SJCRH30 (cell line): ENCODE results near the gene FNDC10. TPM values are rescaled to one million over a fixed set of nuclear protein-coding genes. Genes with fewer than 3 reads are reported as not detected.

ENCODE experiments used
- DNase-seq, 2 experiments: peaks; one replicate each; pipeline ENCODE4 v3.0.0-alpha.2; 2015 to 2020
- H3K27ac ChIP-seq: fragments of 250-450 bp; sonication (Bioruptor Pico); 2 replicates; pipeline ENCODE4 v1.5.1; 2020; ENCODE audit warnings: mild to moderate bottlenecking, moderate library complexity
- H3K27me3 ChIP-seq: fragments of 250-450 bp; sonication (Bioruptor Pico); 2 replicates; pipeline ENCODE4 v1.5.1; 2020; ENCODE audit warnings: mild to moderate bottlenecking, moderate library complexity
- H3K36me3 ChIP-seq: fragments of 250-450 bp; sonication (Bioruptor Pico); 2 replicates; pipeline ENCODE4 v1.5.1; 2020; ENCODE audit warnings: mild to moderate bottlenecking, moderate library complexity
- H3K4me1 ChIP-seq: fragments of 250-450 bp; sonication (Bioruptor Pico); 2 replicates; pipeline ENCODE4 v1.5.1; 2020; ENCODE audit warnings: mild to moderate bottlenecking, moderate library complexity
- H3K4me3 ChIP-seq: fragments of 250-450 bp; sonication (Bioruptor Pico); 2 replicates; pipeline ENCODE4 v1.5.1; 2020; ENCODE audit warnings: mild to moderate bottlenecking, moderate library complexity
- H3K9me3 ChIP-seq: fragments of 250-450 bp; sonication (Bioruptor Pico); replicated peaks from 2 replicates; pipeline ENCODE4 v1.5.1; 2020; ENCODE audit warnings: mild to moderate bottlenecking, moderate library complexity
- total RNA-seq: library from RNA; depleted of rRNA; stranded (reverse); fragments of >200 nt; shearing (Covaris generic); gene quantifications from 2 replicates; pipeline ENCODE4 v1.2.3, GENCODE V29; 2014

The FNDC10 gene
- total RNA-seq, 1 experiment from 2014 or later = 1.9 TPM

GRCh38 chr1:1578371-1578940 is 21.5 kb downstream of the FNDC10 start:
- H3K27me3 ChIP-seq = peaks cover 22% of the 10 kb centered on the region
- no peak overlapping the region for H3K27ac ChIP-seq
- H3K9me3 ChIP-seq = no peaks in the 10 kb centered on the region
- H3K36me3 ChIP-seq = peaks cover 6% of the 10 kb centered on the region; the same call in 1 of the 2 replicates
- H3K4me3 ChIP-seq = no peak overlapping the region
- no peak for DNase-seq
- H3K4me1 ChIP-seq = peaks cover 6% of the 10 kb centered on the region

GRCh38 chr1:1577367-1578011 is 22.4 kb downstream of the FNDC10 start:
- H3K27me3 ChIP-seq = peaks cover 22% of the 10 kb centered on the region
- DNase-seq = no peak
- H3K36me3 ChIP-seq = peaks cover 12% of the 10 kb centered on the region
- H3K4me3 ChIP-seq = no peak overlapping the region
- peaks cover 6% of the 10 kb centered on the region for H3K4me1 ChIP-seq
- no peaks in the 10 kb centered on the region for H3K9me3 ChIP-seq
- H3K27ac ChIP-seq = no peak overlapping the region

DNA sequence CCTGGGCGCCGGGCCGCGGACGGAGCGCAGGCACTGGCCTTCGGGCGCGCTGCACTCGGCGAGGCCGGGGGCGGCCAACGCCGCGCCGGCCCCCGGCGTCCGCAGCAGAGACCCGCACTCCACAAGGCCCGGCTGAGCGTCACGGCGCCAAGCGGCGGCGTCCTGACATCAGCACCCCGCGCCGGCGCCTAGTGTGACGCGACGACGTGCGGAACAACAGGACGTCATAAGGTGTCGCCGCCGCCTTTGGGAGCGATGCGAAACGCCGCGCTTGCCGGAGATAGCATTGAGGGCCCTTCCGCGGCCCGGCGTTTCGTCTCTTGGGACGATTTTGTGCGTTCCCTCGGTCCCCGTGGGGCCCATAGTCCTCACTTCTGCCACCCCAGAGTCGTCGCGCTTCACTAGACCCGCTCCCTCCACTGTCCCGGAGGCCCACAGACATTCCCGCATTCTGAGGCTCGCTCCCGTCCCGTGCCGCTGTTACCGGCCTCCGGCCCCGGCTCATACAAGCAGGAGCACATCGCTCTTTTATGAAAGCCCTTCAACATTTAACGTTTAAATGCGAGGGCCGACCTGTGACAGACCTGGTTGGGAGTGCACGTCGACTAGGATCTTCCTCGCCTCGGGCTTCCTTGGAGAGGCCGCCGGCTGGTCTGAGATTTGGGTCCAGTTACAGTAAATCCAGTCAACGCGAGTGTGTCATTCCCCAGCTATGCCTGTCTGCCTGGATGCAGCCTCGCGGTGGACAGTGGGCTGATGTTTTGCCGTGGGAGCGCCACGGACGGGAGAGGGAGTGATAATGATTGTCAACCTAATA is 25.0 kb downstream of the FNDC10 start, which contains the start of gene SSU72:
Gene SSU72 (minus strand): TSS at position 143 of the 817 bp plus-strand sequence. CDS start 306 bp downstream, outside the sequence.
- Histone ChIP-seq H3K4me1 (peaks cover 7% of the 10 kb centered on the region), H3K36me3 (peaks cover 23% of the 10 kb centered on the region), H3K9me3 (no peaks in the 10 kb centered on the region), H3K27ac (peak within 1 kb of the TSS; percentile 98), H3K4me3 (peak within 1 kb of the TSS; percentile 96), H3K27me3 (peaks cover 4% of the 10 kb centered on the region)
- DNase-seq = peak; percentile 96

DNA sequence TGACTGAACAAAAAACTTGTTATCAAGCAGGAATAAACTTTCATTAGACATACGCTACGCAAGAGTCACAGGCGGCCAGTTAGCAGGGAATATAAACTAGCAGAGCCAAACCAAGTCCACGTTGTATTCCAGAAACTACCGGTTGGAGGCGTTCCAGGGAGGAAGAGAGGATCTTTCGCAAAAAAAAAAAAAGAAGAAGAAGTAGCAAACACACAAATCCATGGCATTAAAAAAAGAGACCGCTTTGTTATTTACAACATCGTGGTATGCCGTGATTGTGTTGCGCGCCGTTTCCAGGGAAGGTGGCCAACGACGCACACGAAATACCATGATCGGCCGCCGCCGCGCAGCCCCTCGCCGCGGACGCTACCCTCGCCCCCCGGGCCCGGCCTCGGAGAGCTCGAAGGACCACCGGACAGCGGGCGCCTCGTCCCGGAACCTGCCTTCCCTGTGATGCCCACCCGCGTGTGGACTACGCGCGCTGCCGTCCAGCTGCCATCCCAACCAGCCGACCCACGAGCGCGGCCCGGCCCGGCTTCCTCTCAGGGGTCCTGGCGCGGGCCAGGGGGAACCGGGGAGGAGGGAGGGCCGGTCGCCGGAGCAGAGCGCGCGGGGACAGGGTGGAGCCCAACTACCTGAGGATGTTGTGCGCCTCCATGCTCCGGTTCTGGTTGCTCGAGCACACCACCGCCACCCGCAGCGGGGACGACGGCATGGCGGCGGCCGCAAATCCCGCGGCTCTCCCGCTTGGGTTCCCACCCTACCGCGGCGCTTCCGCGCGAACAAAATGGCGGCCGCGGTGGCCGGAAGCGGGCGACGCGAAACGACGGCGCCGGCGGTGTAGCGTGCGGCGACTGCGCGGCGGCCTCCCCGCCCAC is 25.9 kb downstream of the FNDC10 start:
- peaks cover 32% of the 10 kb centered on the region for H3K36me3 ChIP-seq
- H3K27ac ChIP-seq = peak overlapping the region; percentile 98
- peaks cover 15% of the 10 kb centered on the region for H3K4me1 ChIP-seq
- no peaks in the 10 kb centered on the region for H3K27me3 ChIP-seq
- H3K4me3 ChIP-seq = peak overlapping the region; percentile 96
- H3K9me3 ChIP-seq = no peaks in the 10 kb centered on the region
- peak; percentile 69 to 76 for DNase-seq

DNA sequence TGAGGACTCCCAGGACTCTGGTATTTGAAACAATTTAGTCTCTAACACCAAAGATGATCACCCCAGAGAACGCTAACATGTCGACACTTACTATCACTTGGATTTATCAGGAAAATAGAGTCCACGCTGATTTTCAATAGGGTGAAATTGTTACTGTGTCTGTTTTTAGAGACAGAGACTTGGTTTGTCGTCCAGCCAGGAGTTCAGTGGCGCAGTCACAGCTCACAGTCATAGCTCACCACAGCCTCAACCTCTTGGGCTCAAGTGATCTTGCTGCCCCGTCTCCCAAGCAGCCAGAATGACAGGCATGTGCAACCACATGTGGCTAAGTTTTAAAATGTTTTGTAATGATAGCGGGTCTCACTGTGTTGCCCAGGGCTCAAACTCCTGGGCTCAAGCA is 30.6 kb downstream of the FNDC10 start:
- H3K4me1 ChIP-seq = peaks cover 45% of the 10 kb centered on the region
- H3K36me3 ChIP-seq = peaks cover 55% of the 10 kb centered on the region
- no peak for DNase-seq
- H3K27ac ChIP-seq = peak overlapping the region; percentile 99
- H3K4me3 ChIP-seq = no peak overlapping the region
- no peaks in the 10 kb centered on the region for H3K27me3 ChIP-seq
- no peaks in the 10 kb centered on the region for H3K9me3 ChIP-seq

DNA sequence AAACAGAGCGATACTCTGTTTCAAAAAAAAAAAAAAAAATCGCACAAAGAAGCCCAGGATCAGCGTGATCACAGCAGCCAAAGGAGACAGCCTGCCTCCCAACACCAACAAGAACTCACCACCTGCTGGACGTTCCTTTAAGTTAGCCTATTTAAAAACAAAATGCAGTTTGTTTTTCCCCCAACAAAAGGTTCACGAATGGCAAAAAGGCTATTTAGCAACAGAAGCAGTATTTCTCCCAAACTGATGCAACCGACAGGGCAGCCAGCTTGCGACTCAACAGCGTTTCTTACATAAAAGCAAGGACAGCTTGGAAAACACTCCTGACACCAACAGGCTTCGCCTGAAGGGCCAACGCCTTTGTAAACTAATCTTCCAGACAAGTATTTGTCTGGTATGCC is 32.0 kb downstream of the FNDC10 start:
- peak overlapping the region; percentile 99 for H3K27ac ChIP-seq
- peak; percentile 75 to 83 for DNase-seq

DNA sequence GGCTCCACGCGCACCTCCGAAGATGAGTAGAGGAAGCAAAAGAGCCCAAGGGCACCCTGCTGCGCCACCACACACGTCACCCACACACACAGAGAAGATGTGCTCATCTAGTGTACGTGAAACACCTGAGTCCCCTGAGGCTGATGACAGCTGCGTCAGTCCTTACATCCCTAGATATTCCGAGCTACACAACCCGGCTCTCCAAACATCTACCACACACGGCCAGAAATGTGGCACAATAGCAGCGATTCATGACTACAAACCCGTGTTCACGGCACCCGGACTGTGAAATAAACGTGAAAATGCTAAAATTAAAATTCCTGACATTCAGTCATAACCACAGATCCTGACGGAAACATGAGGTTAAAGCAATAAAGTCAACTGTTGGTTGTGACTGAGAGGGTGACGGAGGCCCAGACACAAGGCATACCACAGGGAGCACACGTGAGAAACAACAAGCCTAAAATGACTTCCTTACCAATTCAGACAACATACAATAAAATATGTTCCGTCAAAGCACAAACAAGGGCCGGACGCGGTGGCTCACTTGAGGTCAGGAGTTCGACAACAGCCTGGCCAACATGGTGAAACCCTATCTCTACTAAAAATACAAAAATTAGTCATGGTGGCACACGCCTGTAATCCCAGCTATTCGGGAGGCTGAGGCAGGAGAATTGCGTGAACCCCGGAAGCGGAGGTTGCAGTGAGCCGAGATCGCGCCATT is 32.6 kb downstream of the FNDC10 start:
- Histone ChIP-seq H3K9me3 (no peaks in the 10 kb centered on the region), H3K4me1 (peaks cover 48% of the 10 kb centered on the region), H3K27ac (peak overlapping the region; percentile 99), H3K27me3 (no peaks in the 10 kb centered on the region), H3K4me3 (peak overlapping the region; percentile 18), H3K36me3 (peaks cover 61% of the 10 kb centered on the region)
- DNase-seq = peak; percentile 97 to 99

More for the DNA sequence above, 32.0 kb downstream of the FNDC10 start:
- no peaks in the 10 kb centered on the region for H3K27me3 ChIP-seq
- H3K36me3 ChIP-seq = peaks cover 61% of the 10 kb centered on the region
- peak overlapping the region; percentile 10 for H3K4me3 ChIP-seq
- peaks cover 48% of the 10 kb centered on the region for H3K4me1 ChIP-seq
- no peaks in the 10 kb centered on the region for H3K9me3 ChIP-seq

DNA sequence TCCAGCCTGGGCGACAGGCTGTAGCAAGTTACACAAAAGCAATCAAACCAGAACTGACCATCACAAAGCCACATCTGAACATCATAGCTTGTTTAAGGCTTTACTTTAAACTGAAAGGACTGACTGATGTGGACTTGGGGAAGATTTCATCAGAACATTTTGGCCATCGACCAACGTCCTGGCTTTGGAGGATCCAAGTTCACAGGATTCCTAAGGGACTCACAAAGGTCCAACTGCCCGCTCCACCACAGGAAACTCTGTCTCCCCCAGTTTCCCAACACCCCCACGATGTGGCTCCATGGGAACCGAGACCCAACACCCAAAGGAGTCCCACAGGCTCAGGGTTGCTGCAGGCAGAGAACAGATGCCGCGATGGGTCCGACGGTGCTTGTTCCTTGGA is 34.6 kb downstream of the FNDC10 start:
- Histone ChIP-seq H3K4me3 (no peak overlapping the region), H3K4me1 (peaks cover 48% of the 10 kb centered on the region), H3K36me3 (peaks cover 73% of the 10 kb centered on the region), H3K9me3 (no peaks in the 10 kb centered on the region), H3K27me3 (no peaks in the 10 kb centered on the region), H3K27ac (peak overlapping the region; percentile 99)
- no peak for DNase-seq

GRCh38 chr1:1564268-1564667 is 35.7 kb downstream of the FNDC10 start:
- Histone ChIP-seq H3K4me1 (peaks cover 47% of the 10 kb centered on the region), H3K4me3 (no peak overlapping the region), H3K27ac (no peak overlapping the region), H3K9me3 (no peaks in the 10 kb centered on the region), H3K27me3 (no peaks in the 10 kb centered on the region), H3K36me3 (peaks cover 74% of the 10 kb centered on the region)
- no peak for DNase-seq

GRCh38 chr1:1563688-1564087 is 36.2 kb downstream of the FNDC10 start:
- H3K4me3 ChIP-seq = no peak overlapping the region
- no peak overlapping the region for H3K27ac ChIP-seq
- DNase-seq = no peak
- no peaks in the 10 kb centered on the region for H3K27me3 ChIP-seq
- peaks cover 47% of the 10 kb centered on the region for H3K4me1 ChIP-seq
- H3K36me3 ChIP-seq = peaks cover 74% of the 10 kb centered on the region
- H3K9me3 ChIP-seq = no peaks in the 10 kb centered on the region

DNA sequence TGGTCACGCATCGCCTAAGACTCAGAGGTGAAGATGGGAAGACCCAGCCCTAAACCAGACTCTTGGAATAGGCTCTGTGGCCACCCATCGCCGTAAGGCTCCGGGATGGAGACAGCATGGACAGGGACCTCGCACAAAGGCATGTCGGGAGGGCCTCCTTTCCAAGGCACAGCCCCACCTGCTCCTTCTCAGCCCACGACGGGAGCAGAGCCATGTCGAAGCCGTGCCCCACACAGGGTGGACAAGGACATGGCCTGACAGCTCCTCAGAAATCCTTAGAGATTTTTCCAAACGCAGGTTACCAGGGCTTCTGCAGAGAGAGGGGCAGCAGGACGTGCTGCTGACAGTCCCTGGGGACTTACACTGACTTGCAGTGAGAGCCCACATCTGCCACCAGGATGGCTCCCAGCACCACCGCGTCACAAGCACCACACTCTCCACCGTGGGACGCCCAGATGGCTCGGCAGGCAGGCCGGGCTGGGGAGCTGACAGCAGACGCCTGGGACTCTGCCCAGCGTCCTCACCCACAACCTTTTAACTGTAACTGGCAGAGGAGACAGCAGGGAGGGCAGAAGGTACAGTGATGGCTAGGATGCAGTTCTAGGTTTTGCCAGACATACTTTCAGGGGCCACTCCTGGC is 37.3 kb downstream of the FNDC10 start:
- Histone ChIP-seq H3K27ac (no peak overlapping the region), H3K36me3 (peaks cover 78% of the 10 kb centered on the region), H3K9me3 (no peaks in the 10 kb centered on the region), H3K4me3 (no peak overlapping the region), H3K4me1 (peaks cover 48% of the 10 kb centered on the region), H3K27me3 (no peaks in the 10 kb centered on the region)
- no peak for DNase-seq

- Histone ChIP-seq H3K36me3 (peaks cover 86% of the 10 kb centered on the region), H3K27ac (no peak overlapping the region), H3K4me3 (no peak overlapping the region), H3K27me3 (no peaks in the 10 kb centered on the region), H3K9me3 (no peaks in the 10 kb centered on the region), H3K4me1 (peaks cover 51% of the 10 kb centered on the region)
- DNase-seq = no peak
Observed at GRCh38 chr1:1561801-1562470, 38.0 kb downstream of the FNDC10 start.

DNA sequence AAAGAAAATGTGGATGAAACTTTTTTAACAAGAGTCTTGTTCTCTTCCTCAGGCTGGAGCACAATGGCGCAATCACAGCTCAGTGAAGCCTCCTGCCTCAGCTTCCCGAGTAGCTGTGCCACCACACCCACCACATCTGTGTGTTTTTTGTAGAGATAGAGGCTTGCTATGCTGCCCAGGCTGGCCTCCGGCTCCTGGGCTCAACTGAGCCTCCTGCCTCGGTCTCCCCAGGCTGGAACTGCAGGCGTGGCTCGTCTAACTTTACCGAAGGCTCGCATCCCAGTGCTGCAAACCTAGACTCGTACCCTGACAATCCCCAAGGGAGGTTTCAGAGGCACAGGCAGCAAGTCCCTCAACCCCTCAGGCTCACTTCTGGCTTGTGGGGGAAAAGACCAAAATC is 39.8 kb downstream of the FNDC10 start:
- Histone ChIP-seq H3K27ac (no peak overlapping the region), H3K4me1 (peaks cover 34% of the 10 kb centered on the region), H3K27me3 (no peaks in the 10 kb centered on the region), H3K36me3 (peaks cover 86% of the 10 kb centered on the region), H3K9me3 (no peaks in the 10 kb centered on the region), H3K4me3 (no peak overlapping the region)
- DNase-seq = no peak
